Measurements from ENCODE around the gene PLEKHG2. TPM values are rescaled to one million over a fixed set of nuclear protein-coding genes. Genes with fewer than 3 reads are reported as not detected.

Gene PLEKHG2
- total RNA-seq, 1 donor from 2014 or later, result 22.3 TPM

DNA sequence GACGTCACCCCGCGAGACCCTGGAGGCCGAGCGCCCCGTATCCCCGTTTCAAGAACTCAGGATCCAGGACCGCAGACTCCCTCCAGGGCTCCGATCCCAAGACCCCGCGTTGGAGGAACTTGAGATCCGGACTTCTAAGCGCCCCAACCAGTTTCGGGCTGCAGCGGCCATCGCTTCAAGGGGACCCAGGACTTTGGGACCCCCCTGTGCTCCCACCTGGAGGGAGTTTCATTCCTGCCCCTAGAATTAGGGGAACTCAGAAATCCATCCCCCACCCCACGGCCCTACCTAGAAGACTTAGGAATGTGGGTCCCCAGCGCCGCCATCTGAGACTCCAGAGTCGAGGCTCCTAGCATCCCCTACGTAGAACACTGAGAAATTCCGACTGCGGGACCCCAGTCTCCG lies 400 bp downstream of the PLEKHG2 start:
- no peak for DNase-seq (ENCODE audit: low read depth)
- TF ChIP-seq, protein P1, sequence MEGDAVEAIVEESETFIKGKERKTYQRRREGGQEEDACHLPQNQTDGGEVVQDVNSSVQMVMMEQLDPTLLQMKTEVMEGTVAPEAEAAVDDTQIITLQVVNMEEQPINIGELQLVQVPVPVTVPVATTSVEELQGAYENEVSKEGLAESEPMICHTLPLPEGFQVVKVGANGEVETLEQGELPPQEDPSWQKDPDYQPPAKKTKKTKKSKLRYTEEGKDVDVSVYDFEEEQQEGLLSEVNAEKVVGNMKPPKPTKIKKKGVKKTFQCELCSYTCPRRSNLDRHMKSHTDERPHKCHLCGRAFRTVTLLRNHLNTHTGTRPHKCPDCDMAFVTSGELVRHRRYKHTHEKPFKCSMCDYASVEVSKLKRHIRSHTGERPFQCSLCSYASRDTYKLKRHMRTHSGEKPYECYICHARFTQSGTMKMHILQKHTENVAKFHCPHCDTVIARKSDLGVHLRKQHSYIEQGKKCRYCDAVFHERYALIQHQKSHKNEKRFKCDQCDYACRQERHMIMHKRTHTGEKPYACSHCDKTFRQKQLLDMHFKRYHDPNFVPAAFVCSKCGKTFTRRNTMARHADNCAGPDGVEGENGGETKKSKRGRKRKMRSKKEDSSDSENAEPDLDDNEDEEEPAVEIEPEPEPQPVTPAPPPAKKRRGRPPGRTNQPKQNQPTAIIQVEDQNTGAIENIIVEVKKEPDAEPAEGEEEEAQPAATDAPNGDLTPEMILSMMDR (conservative IDR thresholded peaks at IDR 0.05; ENCODE audit: low read depth, low read length), result no peak
- H3K4me3 ChIP-seq (ENCODE audit: low read depth, low read length), result peak overlapping the region; percentile 98

GRCh38 chr19:39413272-39413910 lies 922 bp downstream of the PLEKHG2 start:
- TF ChIP-seq, protein P1 (conservative IDR thresholded peaks at IDR 0.05; ENCODE audit: low read depth, low read length), result no peak
- no peak for DNase-seq (ENCODE audit: low read depth)

DNA sequence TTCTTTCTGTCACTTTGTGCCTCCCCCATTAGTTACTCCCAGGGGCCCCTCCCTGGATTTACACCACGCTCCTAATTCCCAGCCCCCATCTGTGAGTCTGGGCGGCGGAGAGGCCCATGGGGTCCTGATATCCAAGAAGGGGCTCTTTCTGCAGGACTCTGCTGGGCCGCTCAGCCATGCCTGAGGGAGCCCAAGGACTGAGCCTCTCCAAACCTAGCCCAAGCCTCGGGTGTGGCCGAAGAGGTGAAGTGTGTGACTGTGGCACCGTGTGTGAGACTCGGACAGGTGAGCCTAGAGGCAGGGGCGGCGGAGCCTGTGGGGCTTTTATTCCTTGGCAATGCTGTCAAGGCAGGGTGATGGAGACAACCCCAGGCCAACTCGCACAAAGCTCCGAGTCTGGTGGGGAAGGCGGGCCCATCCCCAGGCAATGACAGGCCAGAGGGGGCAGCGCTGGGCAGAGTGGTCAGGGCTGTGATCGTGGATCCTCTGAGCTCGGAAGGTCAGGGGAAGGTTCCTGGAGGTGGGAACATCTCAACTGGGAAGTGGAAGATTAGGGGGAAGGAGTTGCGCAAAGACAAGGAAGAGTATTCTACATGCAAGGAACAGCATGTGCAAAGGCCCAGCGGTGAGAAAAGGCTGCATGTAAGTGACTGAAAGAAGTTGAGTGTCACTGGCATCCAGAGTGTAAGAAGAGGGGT lies 1.6 kb downstream of the PLEKHG2 start:
- H3K4me3 ChIP-seq (ENCODE audit: low read depth, low read length), result peak overlapping the region; percentile 98
- no peak for DNase-seq (ENCODE audit: low read depth)
- TF ChIP-seq, protein P1 (conservative IDR thresholded peaks at IDR 0.05; ENCODE audit: low read depth, low read length), result peak; percentile 35

More at GRCh38 chr19:39413272-39413910, 922 bp downstream of the PLEKHG2 start:
- H3K4me3 ChIP-seq (ENCODE audit: low read depth, low read length), result peak overlapping the region; percentile 98

GRCh38 chr19:39415111-39416046 lies 2.9 kb downstream of the PLEKHG2 start:
- no peak overlapping the region for H3K4me3 ChIP-seq (ENCODE audit: low read depth, low read length)
- TF ChIP-seq, protein P1 (conservative IDR thresholded peaks at IDR 0.05; ENCODE audit: low read depth, low read length), result peak; percentile 8
- no peak for DNase-seq (ENCODE audit: low read depth)

DNA sequence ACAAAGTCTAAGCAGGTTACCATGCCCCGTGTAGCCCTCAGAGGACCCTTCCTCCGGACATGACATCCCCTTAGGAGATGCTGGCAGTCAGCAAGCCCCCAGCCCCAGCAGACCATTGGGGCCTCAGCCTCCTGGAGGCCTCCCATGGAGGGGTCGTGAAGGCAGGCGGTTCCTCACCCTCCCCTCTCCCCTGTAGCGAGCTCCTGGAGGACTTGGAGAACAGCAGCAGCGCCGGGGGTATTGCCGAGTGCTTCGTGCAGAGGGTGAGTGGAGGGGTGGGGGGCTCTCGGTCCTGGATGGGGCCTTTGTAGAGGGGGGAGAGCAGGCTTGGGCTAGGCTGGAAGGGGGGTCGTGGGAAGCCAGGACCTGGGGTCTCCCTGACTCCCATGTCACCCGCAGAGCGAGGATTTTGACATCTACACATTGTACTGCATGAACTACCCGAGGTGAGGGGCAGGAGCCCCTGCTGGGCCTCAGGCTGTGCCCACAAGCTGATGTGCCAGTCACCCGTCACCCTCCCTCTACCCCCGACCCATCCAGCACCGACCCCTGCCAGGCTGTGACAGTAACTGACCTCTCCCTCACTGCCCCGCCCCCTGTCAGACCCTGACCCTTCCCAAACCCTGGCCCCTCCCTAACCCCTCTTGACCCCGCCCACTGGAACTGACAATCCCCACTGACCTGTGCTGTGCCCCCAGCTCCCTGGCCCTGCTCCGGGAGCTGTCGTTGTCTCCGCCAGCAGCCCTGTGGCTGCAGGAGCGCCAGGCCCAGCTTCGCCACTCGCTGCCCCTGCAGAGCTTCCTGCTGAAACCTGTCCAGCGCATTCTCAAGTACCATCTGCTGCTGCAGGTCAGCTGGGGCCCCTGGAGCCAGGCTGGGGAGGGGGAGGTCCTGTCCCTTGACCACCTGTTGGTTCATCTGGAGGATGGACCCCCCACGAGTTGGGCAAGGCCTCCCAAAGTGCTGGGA lies 4.0 kb downstream of the PLEKHG2 start:
- H3K4me3 ChIP-seq (ENCODE audit: low read depth, low read length), result no peak overlapping the region
- TF ChIP-seq, protein P1 (conservative IDR thresholded peaks at IDR 0.05; ENCODE audit: low read depth, low read length), result no peak
- no peak for DNase-seq (ENCODE audit: low read depth)

Data from epithelial cell of proximal tubule (primary cell).